Fibroblast of skin of abdomen (primary cell): ENCODE data around the gene ORC3.
"Not testable (repeated sequence)": the region's sequence is repeated elsewhere in the genome, so short reads cannot be mapped to it uniquely, and the experiment has no call there.

Experiments used
- DNase-seq: peaks from one replicate; pipeline ENCODE4 v3.0.0-alpha.2; 2013

ORC3 gene

GRCh38 chr6:87661016-87661415 is 71.1 kb downstream of the ORC3 start:
- DNase-seq, result peak; percentile 65

GRCh38 chr6:87661503-87661902 is 71.6 kb downstream of the ORC3 start:
- no peak for DNase-seq

- DNase-seq, result no peak
Measured at GRCh38 chr6:87663434-87663833, 73.5 kb downstream of the ORC3 start.

GRCh38 chr6:87664921-87665485 is 75.1 kb downstream of the ORC3 start:
- no peak for DNase-seq

GRCh38 chr6:87667032-87667431 is 77.1 kb downstream of the ORC3 start:
- no peak for DNase-seq

- no peak for DNase-seq
Measured at GRCh38 chr6:87668013-87668412, 78.1 kb downstream of the ORC3 start.

- DNase-seq, result no peak
Measured at GRCh38 chr6:87669051-87669450, 79.1 kb downstream of the ORC3 start.

- no peak for DNase-seq
Measured at GRCh38 chr6:87670707-87671106, 80.8 kb downstream of the ORC3 start.

GRCh38 chr6:87671555-87672029 is 81.7 kb downstream of the ORC3 start:
- no peak for DNase-seq

GRCh38 chr6:87672641-87673040 is 82.7 kb downstream of the ORC3 start:
- DNase-seq, result no peak

- DNase-seq, result no peak
Measured at GRCh38 chr6:87673237-87673636, 83.3 kb downstream of the ORC3 start.

GRCh38 chr6:87674290-87674689 is 84.4 kb downstream of the ORC3 start:
- no peak for DNase-seq

- no peak for DNase-seq
Measured at GRCh38 chr6:87675004-87675681, 85.2 kb downstream of the ORC3 start.

- peak; percentile 47 for DNase-seq
Measured at GRCh38 chr6:87682310-87682709, 92.4 kb downstream of the ORC3 start.

GRCh38 chr6:87683890-87684289 is 94.0 kb downstream of the ORC3 start:
- DNase-seq, result no peak

GRCh38 chr6:87684895-87685654 is 95.1 kb downstream of the ORC3 start:
- no peak for DNase-seq

GRCh38 chr6:87686636-87687205 is 96.8 kb downstream of the ORC3 start:
- not testable (repeated sequence) for DNase-seq

- no peak for DNase-seq
Measured at GRCh38 chr6:87687296-87687695, 97.4 kb downstream of the ORC3 start.

- DNase-seq, result not testable (repeated sequence)
Measured at GRCh38 chr6:87687893-87688292, 98.0 kb downstream of the ORC3 start.

GRCh38 chr6:87690441-87690840 is 100.5 kb downstream of the ORC3 start:
- no peak for DNase-seq

GRCh38 chr6:87692086-87692485 is 102.2 kb downstream of the ORC3 start:
- no peak for DNase-seq

- not testable (repeated sequence) for DNase-seq
Measured at GRCh38 chr6:87696817-87697216, 106.9 kb downstream of the ORC3 start.
